ENCODE measurements around the gene DOCK3.
"Not testable (repeated sequence)": the region's sequence is repeated elsewhere in the genome, so short reads cannot be mapped to it uniquely, and the experiment has no call there.

Gene DOCK3

GRCh38 chr3:51131607-51132006 is 456.9 kb downstream of the DOCK3 start:
- not testable (repeated sequence) for DNase-seq

- DNase-seq: no peak
Observed at GRCh38 chr3:51137715-51138114, 463.0 kb downstream of the DOCK3 start.

- DNase-seq: no peak
Observed at GRCh38 chr3:51139616-51140015, 464.9 kb downstream of the DOCK3 start.

- DNase-seq: no peak
Observed at GRCh38 chr3:51141573-51141972, 466.8 kb downstream of the DOCK3 start.

DNA sequence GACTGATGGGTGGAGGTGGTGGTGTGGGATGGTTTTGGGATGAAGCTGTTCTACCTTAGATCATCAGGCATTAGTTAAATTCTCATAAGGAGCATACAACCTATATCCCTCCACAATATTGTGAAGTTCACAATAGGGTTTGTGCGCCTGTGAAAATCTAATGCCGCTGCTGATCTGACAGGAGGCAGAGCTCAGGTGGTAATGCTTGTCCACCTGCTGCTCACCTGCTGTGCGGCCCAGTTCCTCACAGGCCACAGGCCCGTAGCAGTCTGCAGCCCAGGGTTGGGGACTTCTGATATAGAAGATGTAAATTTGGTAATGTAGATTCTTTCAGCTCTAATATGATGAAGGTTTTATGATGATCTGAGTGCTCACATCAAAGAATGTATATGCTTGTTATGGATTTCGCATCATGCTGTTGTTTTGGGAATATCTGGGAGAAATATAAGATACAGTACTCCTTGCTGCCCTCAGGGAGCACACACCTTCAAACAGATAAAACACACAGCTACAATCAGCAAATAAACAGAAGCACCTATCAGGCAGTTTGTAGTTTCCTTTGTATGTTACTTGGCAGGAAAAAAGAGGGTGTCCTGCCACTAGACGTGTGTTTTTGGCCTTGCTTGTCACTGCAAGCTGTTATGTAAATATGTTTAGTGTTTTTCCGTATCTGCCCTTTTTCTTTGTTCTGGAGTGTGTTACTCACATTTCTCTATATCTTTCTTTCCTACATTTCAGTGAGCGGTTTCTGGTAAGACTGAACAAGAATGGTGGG is 471.3 kb downstream of the DOCK3 start:
- no peak for DNase-seq

DNA sequence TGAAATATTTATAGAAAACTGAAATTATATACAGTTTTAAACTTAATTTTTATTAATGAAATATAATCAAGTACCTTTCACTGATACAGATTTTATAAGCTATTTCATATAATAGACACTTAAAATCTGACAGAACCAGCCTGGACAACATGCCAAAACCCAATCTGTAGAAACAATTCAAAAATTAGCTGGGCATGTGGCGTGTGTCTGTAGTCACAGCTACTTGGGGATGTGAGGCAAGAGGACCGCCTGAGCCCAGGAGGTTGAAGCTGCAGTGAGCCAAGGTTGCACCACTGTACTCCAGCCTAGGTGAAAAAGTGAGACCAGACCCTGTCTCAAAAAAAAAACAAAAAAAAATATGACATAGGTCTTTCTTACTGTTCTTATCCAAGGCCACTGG is 472.1 kb downstream of the DOCK3 start:
- no peak for DNase-seq

GRCh38 chr3:51156147-51156546 is 481.4 kb downstream of the DOCK3 start:
- DNase-seq: no peak

DNA sequence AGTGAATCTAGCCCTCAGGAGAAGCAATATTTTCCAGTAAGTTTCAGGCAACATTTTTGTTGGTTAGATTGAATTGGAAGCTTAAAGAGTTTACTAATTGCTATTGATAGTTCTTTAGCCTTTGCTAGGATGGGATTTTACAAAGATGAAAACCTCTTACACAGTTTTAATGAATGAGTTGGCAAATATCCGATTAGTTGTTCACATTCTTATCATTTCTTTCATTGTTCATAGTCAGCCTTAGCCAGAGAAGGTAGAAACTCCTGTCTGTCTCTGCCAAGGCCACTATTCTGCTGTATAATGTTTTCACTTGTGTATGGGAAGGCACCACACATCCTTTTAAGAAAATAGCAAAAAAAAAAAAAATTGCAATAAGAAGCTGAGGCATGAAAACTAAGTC is 488.3 kb downstream of the DOCK3 start:
- no peak for DNase-seq

- no peak for DNase-seq
Observed at GRCh38 chr3:51173518-51174271, 499.0 kb downstream of the DOCK3 start.

GRCh38 chr3:51176923-51177322 is 502.2 kb downstream of the DOCK3 start:
- no peak for DNase-seq

DNA sequence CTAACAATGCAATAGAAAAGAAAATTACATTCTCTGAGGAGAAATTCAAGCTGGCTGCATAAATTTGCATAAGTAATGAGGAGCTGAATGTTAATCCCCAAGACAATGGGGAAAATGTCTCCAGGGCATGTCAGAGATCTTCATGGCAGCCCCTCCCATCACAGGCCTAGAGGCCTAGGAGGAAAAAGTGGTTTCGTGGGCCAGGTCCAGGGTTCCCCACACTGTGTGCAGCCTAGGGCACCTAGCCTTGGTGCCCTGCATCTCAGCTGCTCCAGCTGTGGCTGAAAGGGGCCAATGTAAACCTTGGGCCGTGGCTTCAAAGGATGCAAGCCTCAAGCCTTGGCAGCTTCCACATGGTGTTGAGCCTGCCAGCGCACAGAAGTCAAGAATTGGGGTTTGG is 511.7 kb downstream of the DOCK3 start:
- not testable (repeated sequence) for DNase-seq

DNA sequence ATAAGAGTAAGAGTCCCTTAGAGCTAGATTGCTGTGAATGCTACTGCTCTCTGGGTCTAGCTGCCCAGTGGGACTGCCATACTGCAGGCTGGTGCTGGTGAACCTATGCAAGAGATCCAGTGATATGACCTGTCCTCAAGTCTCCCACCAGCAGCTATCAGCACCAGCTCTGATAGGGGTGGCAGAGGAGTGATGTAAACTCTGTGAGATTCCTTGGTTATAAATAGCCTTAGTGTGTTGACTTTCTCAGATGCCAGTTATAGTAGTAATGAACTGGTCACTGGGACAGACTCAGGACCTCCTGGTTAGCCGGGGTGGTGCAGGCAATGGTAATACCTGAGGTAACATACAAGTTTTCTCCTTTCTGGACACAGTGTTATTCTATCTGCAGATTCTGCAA is 515.5 kb downstream of the DOCK3 start:
- no peak for DNase-seq

- DNase-seq: peak; percentile 2
Observed at GRCh38 chr3:51190827-51191226, 516.1 kb downstream of the DOCK3 start.

- DNase-seq: peak; percentile 26
Observed at GRCh38 chr3:51191768-51192167, 517.0 kb downstream of the DOCK3 start.

GRCh38 chr3:51198477-51198876 is 523.8 kb downstream of the DOCK3 start:
- no peak for DNase-seq

DNA sequence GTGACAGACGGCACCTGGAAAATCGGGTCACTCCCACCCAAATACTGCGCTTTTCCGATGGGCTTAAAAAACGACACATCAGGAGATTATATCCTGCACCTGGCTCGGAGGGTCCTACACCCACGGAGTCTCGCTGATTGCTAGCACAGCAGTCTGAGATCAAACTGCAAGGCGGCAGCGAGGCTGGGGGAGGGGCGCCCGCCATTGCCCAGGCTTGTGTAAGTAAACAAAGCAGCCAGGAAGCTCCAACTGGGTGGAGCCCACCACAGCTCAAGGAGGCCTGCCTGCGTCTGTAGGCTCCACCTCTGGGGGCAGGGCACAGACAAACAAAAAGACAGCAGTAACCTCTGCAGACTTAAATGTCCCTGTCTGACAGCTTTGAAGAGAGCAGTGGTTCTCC is 524.6 kb downstream of the DOCK3 start:
- not testable (repeated sequence) for DNase-seq

- DNase-seq: no peak
Observed at GRCh38 chr3:51216291-51216690, 541.6 kb downstream of the DOCK3 start.

GRCh38 chr3:51221959-51222358 is 547.2 kb downstream of the DOCK3 start:
- no peak for DNase-seq

- no peak for DNase-seq
Observed at GRCh38 chr3:51224283-51224682, 549.6 kb downstream of the DOCK3 start.

- no peak for DNase-seq
Observed at GRCh38 chr3:51224843-51225242, 550.1 kb downstream of the DOCK3 start.

DNA sequence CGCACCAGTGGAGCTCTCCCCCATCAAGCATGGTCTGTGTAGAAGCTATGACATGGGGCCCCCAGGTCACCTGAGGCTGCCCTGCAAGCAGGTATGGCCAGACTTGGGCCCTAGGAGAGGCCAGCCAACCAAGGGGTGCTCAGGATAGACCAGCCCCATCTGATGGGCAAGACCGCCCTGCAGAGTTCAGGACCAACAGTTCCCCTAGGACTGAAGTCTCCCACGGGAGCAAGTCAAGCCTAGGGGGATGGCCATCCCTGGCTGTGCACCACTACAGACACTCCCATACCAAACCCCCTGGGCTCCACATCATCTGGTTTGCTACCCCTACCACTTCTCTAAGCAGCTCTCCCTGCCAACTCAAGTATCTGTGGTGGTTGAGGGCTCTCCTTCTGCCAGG is 568.2 kb downstream of the DOCK3 start:
- no peak for DNase-seq

- no peak for DNase-seq
Observed at GRCh38 chr3:51243924-51244323, 569.2 kb downstream of the DOCK3 start.

DNA sequence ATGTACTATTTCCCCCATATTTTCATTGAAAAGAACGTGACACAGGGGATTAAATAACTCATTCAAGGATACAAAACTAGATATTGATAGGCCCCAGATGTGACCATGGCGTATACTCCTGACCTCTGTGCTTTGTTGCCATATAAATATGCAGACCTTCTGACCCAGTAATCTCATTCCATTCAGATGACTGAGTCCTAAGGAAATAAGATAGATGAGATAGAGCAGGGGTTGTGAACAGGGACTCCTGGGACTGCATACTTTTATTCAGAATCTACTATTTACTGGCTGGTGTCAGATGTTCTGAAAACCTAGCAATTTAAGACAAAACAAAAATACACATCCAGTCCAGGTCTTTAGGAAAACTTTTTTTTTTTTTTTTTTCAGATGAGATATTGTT is 571.1 kb downstream of the DOCK3 start:
- no peak for DNase-seq

GRCh38 chr3:51257870-51258269 is 583.1 kb downstream of the DOCK3 start:
- DNase-seq: no peak

Data from NCI-H510A treated with DMSO at 0.1 percent for 48 hours (cell line).